Mucosa of descending colon (tissue), 3 donors: ENCODE results near the gene IGFBP4. TPM values are rescaled to one million over a fixed set of nuclear protein-coding genes. Genes with fewer than 3 reads are reported as not detected.

Source experiments
- ATAC-seq: fragments of 200-7000 bp; cut with Tn5 transposase; one replicate; pipeline ENCODE4 v1.9.1; 2020; ENCODE audit warnings: mild to moderate bottlenecking, moderate library complexity
- DNase-seq, 3 donors: peaks; one replicate each; pipeline ENCODE4 v3.0.0-alpha.2; 2020
- H3K36me3 ChIP-seq: fragments of 200-600 bp; one replicate; pipeline ENCODE4 v1.8.0; 2021; ENCODE audit warnings: low read depth, mild to moderate bottlenecking
- H3K4me1 ChIP-seq: fragments of 200-600 bp; one replicate; pipeline ENCODE4 v1.8.0; 2021; ENCODE audit warnings: low read depth, mild to moderate bottlenecking
- H3K4me3 ChIP-seq: fragments of 200-600 bp; one replicate; pipeline ENCODE4 v1.8.0; 2021; ENCODE audit warnings: mild to moderate bottlenecking
- H3K9me3 ChIP-seq: fragments of 200-600 bp; one replicate; pipeline ENCODE4 v1.8.0; 2021; ENCODE audit warnings: mild to moderate bottlenecking
- intact Hi-C, 2 donors: fragments of 100-400 bp; cut with DNase I in 1 of 2; cut with micrococcal nuclease in 1 of 2; formaldehyde crosslinking; loops; one replicate each; pipeline versions ENCODE4 v1.11.0 to v1.11.1; 2022; cut with DNase I, micrococcal nuclease
- total RNA-seq, 3 donors: library from RNA; stranded (reverse); fragmentation: NEBNext Ultra II Directional in 2 of 3; extraction: Animal tissue kit (Norgen Biotek cat#: 25700) in 2 of 3; gene quantifications; one replicate each; pipeline versions ENCODE4 v1.2.1 to v1.2.4, GENCODE V29; 2021 to 2023
- TF ChIP-seq, protein P1 (sequence below): fragments of 200-600 bp; IDR thresholded peaks from one replicate; pipeline ENCODE4 v1.8.0; 2022; ENCODE audit warnings: antibody characterized with exemption, mild to moderate bottlenecking
- donor health status: DM: no; HTN: no; CAD: no; lungs with moderate emphysema.
- donor health status: DM: no; HTN: no; CAD: no.
- donor health status: DM: no; HTN: yes; CAD: no.

IGFBP4 gene
- total RNA-seq, 3 donors from 2014 or later: 215 to 459 (median 244) TPM

DNA sequence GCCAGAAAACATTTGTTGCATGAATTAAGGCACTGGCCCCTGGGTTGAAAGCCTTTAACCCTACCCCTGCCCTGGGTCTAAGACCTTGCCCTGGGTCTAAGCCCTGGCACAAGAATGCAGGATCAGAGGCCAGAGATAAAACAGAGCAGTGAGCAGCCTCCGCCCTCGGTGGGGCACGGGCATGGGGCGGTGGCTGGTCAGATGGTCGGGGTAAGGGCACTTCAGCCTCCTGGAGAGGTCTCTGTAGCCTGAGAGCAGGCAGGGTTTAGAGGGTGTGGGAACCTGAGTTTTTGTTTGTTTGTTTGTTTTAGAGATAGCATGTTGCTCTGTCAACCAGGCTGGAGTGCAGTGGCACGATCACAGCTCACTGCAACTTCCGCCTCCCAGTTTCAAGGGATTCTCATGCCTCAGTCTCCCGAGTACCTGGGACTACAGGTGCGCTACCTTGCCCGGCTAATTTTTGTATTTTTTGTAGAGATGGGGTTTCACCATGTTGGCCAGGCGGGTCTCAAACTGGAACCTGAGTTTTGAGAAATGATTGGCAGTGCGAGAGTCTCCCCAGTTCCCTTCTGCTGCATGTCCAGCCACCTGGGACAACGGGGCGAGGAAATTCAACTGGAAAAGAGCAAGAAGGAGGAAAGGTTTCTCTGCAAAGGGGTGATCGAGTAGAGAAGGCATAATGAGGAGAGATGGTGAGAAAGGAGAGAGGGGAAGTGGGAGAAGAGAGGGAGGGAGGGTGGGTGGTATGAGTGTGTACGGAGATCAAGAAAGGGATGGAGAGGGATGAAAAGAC, 30.5 kb downstream of the IGFBP4 start:
- no peaks in the 10 kb centered on the region for H3K9me3 ChIP-seq
- no peak for ATAC-seq
- H3K4me3 ChIP-seq: no peak overlapping the region
- H3K36me3 ChIP-seq: no peaks in the 10 kb centered on the region
- peaks cover 4% of the 10 kb centered on the region for H3K4me1 ChIP-seq
- DNase-seq: peak in 1 of 3 donors; percentile 25
- intact Hi-C loops: loop anchor here in 1 of 2 donors (2.0 kb wide), 1 partner anchor 33 kb away; no protein-coding TSS in a partner anchor
- TF ChIP-seq, protein P1, sequence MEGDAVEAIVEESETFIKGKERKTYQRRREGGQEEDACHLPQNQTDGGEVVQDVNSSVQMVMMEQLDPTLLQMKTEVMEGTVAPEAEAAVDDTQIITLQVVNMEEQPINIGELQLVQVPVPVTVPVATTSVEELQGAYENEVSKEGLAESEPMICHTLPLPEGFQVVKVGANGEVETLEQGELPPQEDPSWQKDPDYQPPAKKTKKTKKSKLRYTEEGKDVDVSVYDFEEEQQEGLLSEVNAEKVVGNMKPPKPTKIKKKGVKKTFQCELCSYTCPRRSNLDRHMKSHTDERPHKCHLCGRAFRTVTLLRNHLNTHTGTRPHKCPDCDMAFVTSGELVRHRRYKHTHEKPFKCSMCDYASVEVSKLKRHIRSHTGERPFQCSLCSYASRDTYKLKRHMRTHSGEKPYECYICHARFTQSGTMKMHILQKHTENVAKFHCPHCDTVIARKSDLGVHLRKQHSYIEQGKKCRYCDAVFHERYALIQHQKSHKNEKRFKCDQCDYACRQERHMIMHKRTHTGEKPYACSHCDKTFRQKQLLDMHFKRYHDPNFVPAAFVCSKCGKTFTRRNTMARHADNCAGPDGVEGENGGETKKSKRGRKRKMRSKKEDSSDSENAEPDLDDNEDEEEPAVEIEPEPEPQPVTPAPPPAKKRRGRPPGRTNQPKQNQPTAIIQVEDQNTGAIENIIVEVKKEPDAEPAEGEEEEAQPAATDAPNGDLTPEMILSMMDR: no peak

DNA sequence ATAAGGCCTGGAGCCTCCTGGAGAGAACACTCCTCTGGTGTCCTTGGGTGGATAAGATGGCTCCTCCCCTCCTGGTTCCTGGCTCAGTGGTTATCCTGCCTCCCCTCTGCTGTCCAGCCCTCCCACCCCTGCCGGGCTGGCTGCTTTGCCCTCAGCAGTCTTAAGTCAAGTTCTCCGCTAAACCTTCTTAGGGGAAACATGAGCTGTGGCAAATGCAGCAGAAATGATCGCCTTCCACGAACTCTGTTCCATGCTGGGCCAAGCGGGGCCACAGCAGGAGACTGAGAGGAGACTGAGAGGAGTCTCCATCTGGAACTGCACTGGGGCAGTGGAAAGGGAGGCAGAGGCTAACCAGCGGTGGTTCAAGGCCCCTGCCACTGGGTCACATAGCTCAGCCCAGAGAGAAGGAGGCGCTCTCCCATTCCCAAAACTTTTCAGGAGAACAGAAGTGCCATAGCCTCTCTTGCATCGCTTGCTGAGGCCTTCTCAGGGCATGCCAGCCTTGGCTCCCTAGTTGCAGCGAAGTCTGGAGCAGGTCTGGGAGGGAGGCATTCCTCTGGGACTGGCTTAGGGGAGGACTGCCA, 31.3 kb downstream of the IGFBP4 start:
- intact Hi-C loops: loop anchor here in 1 of 2 donors (2.0 kb wide), 1 partner anchor 34 kb away; no protein-coding TSS in a partner anchor
- no peak for ATAC-seq
- Histone ChIP-seq H3K4me3 (no peak overlapping the region), H3K9me3 (no peaks in the 10 kb centered on the region), H3K36me3 (no peaks in the 10 kb centered on the region), H3K4me1 (peaks cover 4% of the 10 kb centered on the region)
- TF ChIP-seq, protein P1: no peak
- DNase-seq: no peak

DNA sequence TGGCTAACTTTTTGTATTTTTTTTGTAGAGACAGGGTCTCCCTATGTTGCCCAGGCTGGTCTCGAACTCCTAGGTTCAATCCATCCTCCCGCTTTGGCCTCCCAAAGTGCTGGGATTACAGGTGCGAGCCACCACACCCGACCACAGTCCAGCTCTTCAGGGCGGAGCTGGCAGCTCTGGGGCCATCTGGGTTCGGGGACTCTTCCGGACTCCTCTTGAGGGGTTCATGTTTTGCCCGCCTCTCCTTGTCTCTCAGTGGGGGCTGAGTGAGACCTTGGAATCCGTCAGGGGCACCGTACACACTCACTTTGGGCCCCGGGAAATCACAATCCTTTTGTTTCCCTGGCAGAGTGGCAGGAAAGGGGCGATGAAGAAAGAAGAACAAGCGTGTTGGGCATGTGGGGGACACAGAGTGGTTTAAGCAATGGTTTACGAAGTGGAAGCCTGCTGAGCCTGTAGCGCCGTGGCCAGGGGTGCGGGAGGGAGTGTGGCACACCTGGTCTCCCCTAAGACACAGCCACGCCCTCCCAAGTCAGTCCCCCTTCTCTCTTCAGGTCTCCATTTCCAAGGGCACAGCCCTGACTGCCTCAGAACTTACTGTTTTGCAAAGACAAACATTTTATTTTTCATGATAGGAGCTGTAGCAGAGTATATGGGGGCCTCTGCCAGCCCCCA, 32.1 kb downstream of the IGFBP4 start:
- intact Hi-C loops: loop anchor here in 1 of 2 donors (2.0 kb wide), 1 partner anchor 35 kb away; no protein-coding TSS in a partner anchor
- no peaks in the 10 kb centered on the region for H3K36me3 ChIP-seq
- TF ChIP-seq, protein P1: no peak
- H3K9me3 ChIP-seq: no peaks in the 10 kb centered on the region
- H3K4me3 ChIP-seq: no peak overlapping the region
- DNase-seq (no peak), ATAC-seq (no peak)
- H3K4me1 ChIP-seq: peaks cover 4% of the 10 kb centered on the region

DNA sequence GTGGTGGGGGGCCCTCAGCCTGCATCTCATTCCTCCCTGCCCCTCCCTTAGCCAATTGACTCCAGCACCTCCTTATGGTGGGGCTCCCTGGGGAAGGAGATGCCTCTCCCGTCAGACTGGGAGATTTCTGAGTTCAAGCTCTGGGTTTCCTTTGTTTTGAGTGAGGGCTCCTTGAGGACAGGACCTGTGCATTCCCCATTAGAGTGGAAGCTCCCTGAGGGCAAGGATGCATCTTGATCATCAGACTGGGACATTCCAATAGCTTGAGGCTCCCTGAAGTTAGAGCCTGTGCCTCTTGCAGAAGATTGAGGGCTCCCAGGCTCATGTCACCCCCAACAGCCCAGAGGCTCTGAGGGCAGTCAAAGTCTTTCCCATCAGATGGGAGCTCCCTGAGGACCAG, 34.5 kb downstream of the IGFBP4 start:
- DNase-seq (no peak), ATAC-seq (no peak)
- intact Hi-C loops: no loop called here
- TF ChIP-seq, protein P1: no peak
- Histone ChIP-seq H3K36me3 (no peaks in the 10 kb centered on the region), H3K4me1 (peaks cover 16% of the 10 kb centered on the region), H3K9me3 (no peaks in the 10 kb centered on the region), H3K4me3 (no peak overlapping the region)

DNA sequence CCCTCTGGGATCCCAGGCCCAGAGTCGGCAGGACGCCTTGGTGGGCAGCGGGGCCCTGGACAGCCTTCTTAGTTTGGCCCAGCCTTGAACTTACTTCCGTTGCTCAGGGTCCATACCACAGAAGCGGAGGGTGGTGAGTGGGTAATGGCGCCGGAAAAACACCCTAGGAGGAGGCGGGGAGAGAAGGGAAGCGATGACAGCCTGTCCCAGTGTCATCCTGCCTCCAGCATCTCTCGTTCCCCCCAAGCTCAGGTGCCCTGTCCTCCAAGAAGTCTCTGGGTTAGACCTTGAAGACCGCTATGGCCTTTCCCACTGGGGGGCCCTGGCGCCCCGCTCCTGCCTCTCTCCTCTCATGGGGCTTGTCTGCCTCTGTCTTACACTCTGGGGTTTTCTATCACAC, 35.2 kb downstream of the IGFBP4 start:
- Histone ChIP-seq H3K36me3 (no peaks in the 10 kb centered on the region), H3K4me3 (no peak overlapping the region), H3K4me1 (peaks cover 16% of the 10 kb centered on the region), H3K9me3 (no peaks in the 10 kb centered on the region)
- DNase-seq: no peak
- TF ChIP-seq, protein P1: no peak
- intact Hi-C loops: no loop called here
- no peak for ATAC-seq
